DMS53 (cell line): ENCODE results near the gene ISM1.

ENCODE experiments used
- DNase-seq: peaks from one replicate; lab custom pipeline; 2025; lab: John Stamatoyannopoulos, UW

ISM1 gene

DNA sequence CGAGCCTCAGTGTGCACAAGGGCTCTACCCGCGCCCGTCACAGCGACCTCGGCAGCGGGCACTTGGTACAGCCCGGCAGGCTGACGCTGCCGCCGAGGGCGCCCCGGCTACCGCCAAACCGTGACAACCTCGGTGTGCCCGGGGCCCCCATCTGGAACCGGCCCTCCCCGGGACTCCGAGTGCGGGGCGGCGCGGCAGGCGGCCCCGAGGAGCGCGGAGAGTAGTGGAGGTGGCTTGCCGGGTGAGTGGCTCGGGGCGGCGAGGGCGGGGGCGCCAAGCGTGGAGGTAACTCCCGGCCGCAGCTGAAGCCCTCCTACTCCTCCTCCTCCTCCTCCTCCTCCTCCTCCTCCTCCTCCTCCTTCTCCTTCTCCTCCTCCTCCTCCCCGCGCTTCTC is at the start of gene ISM1:
Gene ISM1, plus strand, starts transcription at position 371 of the 394 bp plus-strand sequence. CDS start 503 bp downstream, outside the sequence.
- DNase-seq: peak; percentile 58

DNA sequence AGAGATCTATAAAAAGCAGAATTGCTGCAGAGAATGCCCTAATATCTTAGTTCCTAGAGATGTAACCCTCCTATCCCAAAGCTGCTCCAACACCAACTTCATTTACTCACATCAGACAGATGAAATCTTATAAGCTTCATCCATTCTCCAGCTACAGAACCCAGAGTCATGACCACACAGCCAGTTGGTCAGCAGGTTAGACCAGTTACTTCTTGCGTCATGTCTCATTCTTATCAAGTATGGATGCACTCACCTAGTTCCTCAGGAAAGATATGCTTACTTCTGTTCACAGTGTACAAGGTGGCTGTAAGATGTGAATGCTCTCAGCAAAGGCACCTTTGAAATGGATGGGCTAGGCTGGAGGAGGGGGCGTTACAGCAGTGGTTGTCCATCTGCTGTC is 47.9 kb upstream of the ISM1 start:
- DNase-seq: peak; percentile 20

DNA sequence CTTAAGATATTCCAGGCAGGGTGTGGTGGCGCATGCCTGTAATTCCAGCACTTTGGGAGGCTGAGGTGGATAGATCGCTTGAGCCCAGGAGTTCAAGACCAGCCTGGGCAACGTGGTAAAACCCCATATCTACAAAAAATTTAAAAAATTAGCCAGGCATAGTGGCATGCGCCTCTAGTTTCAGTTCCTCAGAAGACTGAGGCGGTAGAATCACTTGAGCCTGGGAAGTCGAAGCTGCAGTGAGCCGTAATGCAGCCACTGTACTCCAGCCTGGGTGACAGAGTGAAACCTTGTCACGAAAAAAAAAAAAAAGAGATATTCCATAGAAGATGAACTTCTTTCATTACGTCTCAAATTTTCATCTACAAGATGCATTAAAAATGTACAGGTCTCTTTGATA is 46.7 kb upstream of the ISM1 start:
- DNase-seq: no peak

DNA sequence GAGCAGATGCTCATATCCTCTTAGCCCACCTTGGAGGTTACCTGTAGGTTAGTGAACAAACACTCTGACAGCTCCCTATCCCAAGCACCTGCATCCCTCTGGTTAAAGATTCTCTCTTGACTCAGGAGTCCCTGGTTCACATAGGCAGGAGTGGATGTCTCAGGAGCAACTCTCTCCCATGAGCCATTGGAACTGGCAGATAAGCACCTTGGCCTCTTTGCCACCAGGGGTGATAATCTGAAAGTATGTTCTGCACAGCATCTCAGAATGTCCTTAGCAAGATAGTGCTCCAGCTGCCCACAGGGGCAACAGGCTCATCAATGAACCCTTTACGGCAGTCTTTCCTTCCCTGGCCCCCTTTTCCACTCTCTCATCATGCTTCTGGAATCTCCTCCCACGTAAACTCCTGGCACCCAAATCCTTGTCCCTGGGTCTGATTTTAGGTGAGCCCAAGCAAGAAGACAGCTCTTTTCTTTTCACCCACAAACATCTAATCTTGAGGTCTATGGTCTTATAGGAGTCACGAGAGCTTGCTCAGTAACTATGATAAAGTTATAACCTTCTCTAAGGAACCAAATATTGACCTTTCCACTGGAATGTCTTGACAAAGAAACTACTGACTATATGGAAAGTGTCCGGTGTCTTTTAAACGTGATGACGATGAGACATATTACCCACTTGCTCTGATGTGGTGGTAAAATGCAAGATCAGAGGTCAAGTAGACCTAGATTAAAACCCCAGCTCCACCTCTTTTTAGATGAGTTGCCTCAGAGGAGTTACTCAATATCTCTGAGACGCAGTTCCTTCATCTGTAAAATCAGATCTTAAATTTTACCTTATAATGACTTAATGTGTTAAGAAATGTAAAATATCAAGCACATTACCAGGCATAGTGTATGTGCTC is 39.8 kb upstream of the ISM1 start:
- no peak for DNase-seq

DNA sequence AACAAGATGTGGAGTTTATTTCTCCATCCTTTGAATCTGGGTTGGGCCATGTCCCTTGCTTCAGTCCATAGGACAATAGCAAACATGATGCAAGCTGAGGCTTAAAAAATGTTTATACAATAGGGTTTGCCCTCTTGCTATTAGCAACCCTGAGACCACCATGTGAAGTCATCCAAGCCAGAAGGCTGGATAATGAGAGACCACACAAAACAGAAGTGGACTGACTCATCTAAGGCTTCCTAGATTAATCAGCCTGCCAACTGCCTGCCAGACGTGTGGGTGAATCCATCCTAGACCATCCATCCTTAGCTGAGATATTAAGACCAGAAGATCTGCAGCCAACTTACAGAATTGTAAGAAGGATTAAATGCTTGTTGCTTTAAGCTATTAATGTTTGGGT is 38.1 kb upstream of the ISM1 start:
- no peak for DNase-seq

DNA sequence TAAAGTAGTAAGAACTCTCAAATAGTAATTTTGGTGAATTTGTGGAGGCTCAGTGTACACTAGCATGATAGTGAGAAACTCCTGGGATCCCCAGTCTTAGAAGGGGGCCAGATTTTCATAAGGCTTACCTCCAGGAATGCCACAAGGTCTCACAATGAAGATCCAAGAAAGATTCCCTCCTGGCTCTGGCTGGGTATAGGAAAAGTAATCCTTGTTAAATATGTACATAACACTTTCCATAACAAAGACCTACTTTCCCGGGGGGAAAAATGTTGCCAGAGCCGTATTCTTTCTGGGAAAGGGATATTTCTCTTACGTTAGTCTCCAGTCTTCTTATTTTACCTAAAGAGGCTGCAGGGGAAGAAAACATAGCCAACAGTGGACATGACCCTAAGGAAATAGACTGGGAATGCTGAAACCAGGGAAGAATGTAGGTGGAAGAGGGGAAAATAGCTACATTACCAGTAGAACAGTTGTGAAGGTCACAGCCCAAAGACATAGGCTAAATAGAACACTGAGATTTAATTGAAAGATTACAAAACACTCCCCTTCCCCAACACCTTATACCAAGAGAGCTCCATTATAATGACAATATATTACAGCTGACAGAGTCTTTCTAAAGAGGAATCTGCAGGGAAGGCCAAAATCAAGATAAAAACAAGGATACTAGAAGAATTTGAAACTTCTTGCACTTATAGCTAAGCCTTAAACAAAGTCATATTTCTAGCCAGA is 34.9 kb upstream of the ISM1 start:
- no peak for DNase-seq

DNA sequence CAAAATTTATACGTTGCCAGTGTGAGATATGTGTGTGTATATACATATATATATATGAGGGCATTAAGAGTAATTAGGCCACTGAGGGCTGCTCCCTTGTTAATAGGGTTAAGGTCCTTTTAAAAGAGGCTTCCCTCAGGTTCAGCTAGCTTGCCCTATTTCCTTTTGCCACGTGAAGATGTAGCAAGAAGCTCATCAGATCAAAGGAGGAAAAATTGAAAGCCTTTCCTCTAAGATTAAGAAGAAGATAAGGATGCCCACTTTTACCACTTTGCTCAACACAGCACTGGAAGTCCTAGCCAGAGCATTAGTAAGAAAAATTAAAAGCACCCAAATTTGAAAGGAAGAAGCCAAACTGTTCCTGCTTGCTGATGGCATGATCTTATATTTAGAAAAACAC is 33.2 kb upstream of the ISM1 start:
- DNase-seq: no peak

DNA sequence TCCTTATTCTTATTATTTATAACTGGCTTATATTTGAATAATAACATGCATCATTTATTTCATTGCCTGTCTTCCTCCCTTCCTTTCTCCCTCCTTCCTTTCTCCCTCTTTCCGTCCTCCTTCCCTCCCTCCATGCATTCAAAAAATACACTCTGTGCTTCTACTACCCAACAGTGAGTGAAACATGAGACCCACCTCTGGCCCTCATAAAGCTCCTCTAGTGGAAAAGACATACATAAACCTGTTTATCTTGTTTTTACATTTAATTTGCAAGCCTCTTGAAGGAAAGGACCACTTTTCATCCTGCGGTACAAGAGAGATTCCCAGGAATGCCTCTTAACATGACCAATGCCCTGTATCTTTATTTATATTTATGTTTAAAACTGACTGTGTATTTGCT is 21.8 kb upstream of the ISM1 start:
- peak; percentile 49 for DNase-seq

DNA sequence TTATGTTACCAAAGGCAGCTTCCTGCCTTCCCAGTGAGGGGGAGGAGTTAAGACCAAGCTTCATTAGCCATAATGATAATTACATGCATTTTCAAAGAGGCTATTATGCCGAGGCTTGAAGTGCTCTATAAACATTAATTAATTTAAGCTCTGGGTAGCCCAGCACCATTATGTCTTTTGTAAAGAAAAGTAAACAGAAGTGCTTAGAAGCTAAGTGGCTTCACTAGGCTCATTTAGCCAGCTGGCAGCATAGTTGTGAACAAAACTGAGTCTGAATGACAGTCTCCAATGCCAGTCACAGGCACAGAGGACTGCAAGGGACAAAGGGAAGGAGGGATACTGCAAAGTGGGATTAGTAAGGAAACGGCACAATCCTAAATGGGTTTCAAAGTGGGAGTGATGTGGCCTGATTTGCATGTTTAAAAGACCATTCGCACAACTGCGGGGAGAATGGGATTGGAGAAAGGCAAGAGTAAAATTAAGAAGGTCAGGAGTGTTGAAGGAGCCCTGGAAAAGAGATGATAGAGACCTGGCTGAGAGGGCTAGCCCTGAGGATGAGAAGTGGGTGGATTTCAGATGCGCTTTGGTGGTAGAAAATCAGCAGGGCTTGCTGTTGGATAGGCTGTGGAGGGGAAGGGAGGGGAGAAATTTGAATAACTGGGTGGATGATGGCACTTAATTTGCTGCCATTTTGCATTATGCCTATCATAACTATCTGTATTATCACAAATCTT is 20.1 kb upstream of the ISM1 start:
- peak; percentile 31 for DNase-seq

DNA sequence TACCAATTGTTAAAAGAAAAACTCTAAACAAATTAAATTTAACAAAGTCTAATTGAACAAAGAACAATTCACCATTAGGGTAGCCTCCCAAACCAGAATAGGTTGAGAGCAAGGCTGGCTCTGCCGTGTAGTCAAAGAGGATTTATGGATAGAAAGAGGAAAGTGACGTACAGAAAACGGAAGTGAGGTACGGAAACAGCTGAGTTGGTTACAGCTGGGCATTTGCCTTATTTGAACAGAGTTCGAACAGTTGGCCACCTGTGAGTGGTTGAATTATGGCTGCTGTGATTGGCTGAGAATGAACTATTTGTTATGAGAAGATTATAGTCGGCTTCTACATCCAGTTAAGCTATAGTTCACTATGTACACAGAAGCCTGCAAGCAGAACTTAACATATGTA is 18.5 kb upstream of the ISM1 start:
- DNase-seq: no peak

DNA sequence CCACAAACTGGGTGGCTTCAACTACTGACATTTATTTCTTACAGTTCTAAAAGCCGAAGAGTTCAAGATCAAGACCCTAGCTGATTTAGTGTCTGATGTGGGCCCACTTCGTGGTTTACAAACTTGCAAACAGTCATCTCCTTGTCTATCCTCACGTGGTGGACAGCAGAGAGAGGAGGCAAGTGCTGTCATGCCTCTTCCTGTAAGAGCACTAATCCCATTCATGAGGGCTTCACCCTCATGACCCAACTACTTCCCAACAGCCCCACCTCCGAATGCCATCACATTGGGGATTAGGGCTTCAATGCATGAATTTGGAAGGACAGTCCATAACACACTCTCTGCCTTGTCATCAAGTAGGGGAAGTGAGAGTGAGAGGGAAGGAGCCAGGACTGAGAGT is 15.6 kb upstream of the ISM1 start:
- DNase-seq: no peak

DNA sequence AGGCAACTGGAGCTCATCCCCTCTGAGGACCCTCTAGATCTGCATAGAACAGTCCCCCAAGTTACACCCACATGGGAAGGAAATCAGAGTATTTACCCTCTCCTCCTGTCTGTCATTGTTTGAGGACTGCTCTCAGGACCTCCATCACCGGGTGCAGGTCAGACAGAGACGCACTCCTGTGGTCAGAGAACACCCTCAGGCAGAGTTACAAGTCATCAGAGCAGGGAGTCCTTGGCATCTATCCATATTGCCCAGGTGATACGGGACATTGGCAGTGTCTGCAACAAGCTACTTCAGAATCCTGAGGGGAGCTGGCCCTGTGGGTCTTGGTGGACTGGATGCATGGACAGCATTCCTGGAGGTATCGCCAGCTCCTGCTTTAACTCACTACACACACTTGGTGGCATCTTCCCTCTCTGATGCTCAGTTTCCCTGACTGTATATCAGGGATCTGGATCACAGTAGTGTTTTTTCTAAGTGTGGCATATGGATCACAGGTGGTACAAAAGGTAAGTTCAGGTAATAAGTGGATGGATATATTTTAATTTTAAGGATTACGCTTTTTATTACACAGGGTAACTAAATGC is 15.1 kb upstream of the ISM1 start:
- no peak for DNase-seq

DNA sequence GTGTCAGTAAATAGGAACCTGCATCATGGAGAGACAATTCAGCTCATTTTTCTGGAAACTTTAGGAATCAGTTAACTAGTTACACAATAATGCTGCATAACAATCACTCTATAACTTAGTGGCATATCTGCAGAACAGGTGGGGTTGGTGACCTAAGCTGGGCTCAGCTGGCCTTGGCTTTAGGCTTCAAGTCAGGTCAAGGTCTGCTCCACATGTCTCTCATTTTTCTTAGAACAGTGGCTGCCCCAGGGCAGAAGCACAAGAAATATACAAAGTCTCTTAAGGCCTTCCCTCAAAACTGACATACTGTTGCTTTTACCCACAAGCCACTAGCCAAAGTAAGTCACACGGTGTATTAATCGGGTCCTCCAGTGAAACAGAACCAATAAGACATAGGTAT is 14.1 kb upstream of the ISM1 start:
- no peak for DNase-seq

DNA sequence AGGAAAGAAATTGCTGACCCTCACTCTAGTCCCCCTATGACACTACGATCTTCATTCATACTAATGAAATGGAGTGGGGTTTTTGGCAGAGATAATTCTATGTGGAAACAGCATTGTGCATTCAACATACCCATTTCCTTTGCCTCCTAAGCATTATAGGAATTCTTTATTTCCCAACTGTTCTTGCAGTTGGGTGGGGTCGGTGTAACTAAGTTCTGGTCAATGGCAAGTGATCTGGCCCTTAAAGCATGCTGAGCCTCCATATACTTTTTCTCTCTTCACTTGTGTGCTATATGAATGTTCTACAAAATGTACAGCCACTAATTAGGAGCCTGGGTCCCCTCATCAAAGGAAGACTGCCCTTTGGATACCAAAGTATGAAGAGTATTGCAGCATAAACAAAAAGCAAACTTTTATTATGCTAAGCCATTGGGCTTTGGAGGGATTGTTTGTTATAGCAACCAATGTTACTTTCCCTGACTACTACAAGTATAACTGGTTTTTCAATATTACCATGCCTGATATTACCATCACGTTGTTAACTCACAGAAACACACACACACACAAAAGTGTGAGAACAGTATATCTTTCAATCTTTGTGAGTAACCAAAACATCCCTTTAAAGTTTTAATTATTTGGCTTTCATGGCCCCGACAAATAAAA is 9.0 kb upstream of the ISM1 start:
- no peak for DNase-seq

DNA sequence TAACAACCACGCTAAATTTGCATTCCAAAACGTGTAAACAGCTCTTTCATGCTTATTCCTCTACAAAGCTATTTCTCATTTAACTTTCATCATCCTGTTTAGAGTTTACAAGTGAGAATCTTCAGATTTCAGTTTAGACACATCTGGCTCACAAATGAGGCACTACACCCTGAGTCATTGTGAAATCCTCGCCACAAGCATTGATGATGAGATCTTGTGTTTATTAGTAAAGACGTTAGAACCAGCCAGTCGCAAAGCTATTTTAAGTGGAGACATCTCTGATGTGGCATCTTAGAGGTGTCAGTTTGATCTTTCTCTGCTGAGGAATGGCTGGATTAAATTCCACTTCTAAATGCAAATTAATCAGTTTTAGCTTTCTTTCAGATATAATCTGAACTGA is 8.3 kb upstream of the ISM1 start:
- no peak for DNase-seq

DNA sequence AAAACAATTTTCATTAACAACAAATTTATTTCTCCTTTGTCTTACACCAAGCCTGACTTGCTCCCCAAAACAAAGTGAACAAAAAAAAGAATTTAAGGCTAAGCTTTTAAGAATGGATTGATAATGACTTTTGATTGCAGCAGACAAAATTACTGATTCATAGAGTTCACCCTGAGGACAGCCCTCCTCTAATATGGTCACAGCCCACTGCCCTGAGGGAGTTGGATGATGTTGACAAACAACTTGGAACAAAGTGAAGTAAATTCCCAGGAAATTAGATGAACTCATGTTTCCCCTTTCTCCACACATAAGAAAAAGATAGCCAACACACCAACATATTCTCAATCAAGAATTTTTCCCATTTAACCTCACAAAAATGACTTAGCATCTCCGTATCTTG is 7.7 kb upstream of the ISM1 start:
- DNase-seq: no peak

DNA sequence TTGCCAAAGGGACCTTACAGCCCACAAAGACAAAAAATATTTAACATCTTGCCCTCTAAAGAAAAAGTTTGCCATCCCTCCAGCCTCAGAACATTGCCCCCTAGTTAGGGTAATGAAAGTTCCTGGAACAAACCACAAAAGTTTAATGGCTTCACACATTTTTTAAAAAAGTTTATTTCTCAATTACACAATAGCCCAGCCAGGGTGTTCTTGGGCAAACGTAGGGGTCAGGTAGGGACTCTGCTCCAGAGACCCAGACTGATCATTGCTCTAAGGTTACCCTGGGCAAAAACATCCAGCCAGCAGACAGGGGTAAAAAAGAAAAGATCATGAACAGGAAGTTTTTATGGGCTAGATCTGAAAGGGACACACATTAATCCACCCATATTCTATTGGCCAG is 4.5 kb upstream of the ISM1 start:
- no peak for DNase-seq

DNA sequence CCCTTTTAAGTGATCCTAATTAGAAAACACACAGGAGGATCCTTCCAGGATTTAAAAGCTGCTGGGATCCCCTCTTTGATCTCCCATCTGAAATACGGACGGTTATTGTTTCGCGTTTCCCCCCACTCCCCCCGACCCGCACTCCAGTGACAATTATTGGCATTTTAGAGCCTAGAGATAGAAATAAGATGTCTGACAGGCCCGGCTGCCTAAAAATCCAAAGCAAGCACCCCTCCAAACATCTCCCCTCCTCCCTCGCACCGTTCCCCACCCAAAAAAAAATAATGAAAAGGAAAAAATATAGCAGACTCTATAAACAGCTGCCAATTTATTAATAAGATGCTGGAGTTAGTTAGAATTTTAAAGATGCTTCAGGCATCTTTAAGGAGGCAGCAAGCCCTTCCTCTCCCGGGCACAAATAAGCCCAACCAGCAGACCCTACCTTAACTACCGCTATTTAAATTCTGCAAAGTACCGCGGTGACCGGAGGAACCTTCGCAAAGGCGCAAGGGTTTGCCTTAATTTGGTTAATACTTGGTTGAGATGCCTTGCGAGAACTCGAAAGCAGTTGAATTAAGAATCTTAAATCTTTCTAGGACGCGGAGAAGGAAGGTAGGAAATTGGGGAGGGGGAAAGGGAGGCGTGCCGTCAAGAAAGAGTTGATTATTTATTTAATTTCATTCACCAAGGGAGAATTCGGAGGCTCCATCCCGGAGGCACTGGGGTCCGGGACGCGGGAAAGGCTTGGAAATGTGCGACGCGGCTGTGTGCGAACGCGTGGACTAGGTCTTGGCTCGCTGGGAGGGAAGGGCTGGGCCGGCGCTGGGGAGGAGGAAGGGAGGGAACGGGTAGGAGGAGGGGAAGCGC is 1.5 kb upstream of the ISM1 start:
- DNase-seq: no peak

DNA sequence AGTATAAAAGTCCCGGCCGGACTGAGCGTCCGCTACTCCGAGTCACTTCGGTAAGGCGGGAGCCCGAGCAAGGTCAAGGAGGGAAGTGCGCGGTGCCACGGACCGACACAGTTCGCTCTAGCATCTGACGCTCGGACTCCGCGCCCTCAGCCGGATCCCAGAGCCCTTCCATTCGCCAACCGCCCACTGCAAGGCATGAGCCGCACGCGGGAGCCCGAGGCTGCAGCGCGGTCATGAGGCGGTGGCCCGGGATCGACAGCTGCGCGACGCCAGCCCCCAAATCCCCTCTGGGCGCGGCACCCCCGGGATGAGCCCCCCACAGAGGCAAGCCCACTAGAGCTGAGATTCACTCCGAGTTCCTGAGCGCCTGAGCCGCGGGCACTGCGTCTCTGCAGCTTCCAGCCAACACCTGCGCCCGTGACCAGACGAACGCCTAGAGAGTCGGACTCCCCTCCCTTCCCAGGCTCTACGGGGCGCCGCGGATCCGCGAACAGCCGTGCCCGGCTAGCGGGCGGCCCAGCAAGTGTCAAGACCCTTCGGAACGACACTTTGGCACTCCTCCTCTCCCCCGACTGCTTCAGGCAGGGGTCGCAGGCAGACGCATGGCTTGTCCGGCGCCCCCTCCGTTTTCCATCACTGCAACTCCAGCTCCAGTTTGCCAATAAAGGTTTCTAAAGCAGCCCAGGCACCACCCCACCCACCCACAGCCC is 725 bp upstream of the ISM1 start:
- peak; percentile 80 for DNase-seq

DNA sequence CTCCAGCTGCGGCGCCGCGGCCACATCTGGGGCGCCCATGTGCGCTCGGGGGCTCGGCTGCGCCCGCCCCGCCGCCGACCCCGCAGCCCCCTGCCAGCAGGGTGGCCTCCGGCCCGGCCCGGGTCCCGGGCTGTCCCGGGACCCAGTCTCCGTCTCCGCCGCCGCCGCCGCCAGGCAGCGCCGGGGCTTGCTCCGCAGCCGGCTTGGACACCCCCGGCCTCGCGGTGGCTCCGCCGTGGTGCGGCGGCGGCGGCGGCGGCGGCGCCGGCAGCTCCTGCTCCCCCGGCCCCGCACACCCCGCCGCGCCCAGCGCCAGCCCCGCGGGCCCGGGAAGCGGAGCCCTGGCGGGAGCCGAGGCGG is 219 bp downstream of the ISM1 start:
- no peak for DNase-seq
